H9 (cell line): ENCODE results near the gene ADCY5. TPM values are rescaled to one million over a fixed set of nuclear protein-coding genes. Genes with fewer than 3 reads are reported as not detected.

Experiments used
- DNase-seq: peaks from one replicate; pipeline ENCODE4 v3.0.0-alpha.2; 2017
- H2AFZ ChIP-seq: one replicate; pipeline ENCODE4 v1.6.1; 2013; ENCODE audit warnings: mild to moderate bottlenecking, low read length, control low read depth, moderate library complexity
- H2AK5ac ChIP-seq: 2 replicates; pipeline ENCODE4 v1.6.1; 2013; ENCODE audit warnings: low read length, control low read depth, mixed read lengths; ENCODE audit not compliant: insufficient read length
- H2BK120ac ChIP-seq: one replicate; pipeline ENCODE4 v1.6.1; 2013; ENCODE audit warnings: low read depth, mild to moderate bottlenecking, low read length, control low read depth, inconsistent platforms; ENCODE audit not compliant: poor library complexity, severe bottlenecking
- H2BK12ac ChIP-seq: 2 replicates; pipeline ENCODE4 v1.6.1; 2013; ENCODE audit warnings: low read length, control low read depth, mixed read lengths, low read depth; ENCODE audit not compliant: insufficient read length
- H2BK15ac ChIP-seq: 2 replicates; pipeline ENCODE4 v1.6.1; 2013; ENCODE audit warnings: low read depth, low read length, control low read depth
- H2BK20ac ChIP-seq: one replicate; pipeline ENCODE4 v1.6.1; 2013; ENCODE audit warnings: low read depth, mild to moderate bottlenecking, low read length, control low read depth, inconsistent platforms; ENCODE audit not compliant: poor library complexity, severe bottlenecking
- H2BK5ac ChIP-seq: 2 replicates; pipeline ENCODE4 v1.6.1; 2013; ENCODE audit warnings: low read length, control low read depth, mixed read lengths; ENCODE audit not compliant: insufficient read length
- H3K14ac ChIP-seq: 2 replicates; pipeline ENCODE4 v1.6.1; 2013; ENCODE audit warnings: low read length, control low read depth; ENCODE audit not compliant: insufficient read depth
- H3K18ac ChIP-seq: 2 replicates; pipeline ENCODE4 v1.6.1; 2013; ENCODE audit warnings: low read depth, mild to moderate bottlenecking, mixed read lengths, low read length, control low read depth; ENCODE audit not compliant: insufficient read length
- H3K23ac ChIP-seq: 2 replicates; pipeline ENCODE4 v1.6.1; 2013; ENCODE audit warnings: low read length, control low read depth, mixed read lengths, low read depth; ENCODE audit not compliant: insufficient read length
- H3K23me2 ChIP-seq: 2 replicates; pipeline ENCODE4 v1.6.1; 2013; ENCODE audit warnings: low read depth, mild to moderate bottlenecking, mixed read lengths, low read length, control low read depth; ENCODE audit not compliant: insufficient read length, poor library complexity, severe bottlenecking
- H3K27ac ChIP-seq: 2 replicates; pipeline ENCODE4 v1.5.1; 2013; ENCODE audit warnings: low read length, control low read depth, mixed read lengths, low read depth; ENCODE audit not compliant: insufficient read length
- H3K27me3 ChIP-seq: 2 replicates; pipeline ENCODE4 v1.6.1; 2013; ENCODE audit warnings: low read length, control low read depth, inconsistent platforms; ENCODE audit not compliant: insufficient read depth
- H3K4ac ChIP-seq: 2 replicates; pipeline ENCODE4 v1.6.1; 2013; ENCODE audit warnings: low read depth, mild to moderate bottlenecking, control low read depth, inconsistent platforms, low read length, moderate library complexity
- H3K4me1 ChIP-seq: 2 replicates; pipeline ENCODE4 v1.6.1; 2013; ENCODE audit warnings: low read length, control low read depth, inconsistent platforms; ENCODE audit not compliant: insufficient read depth
- H3K4me2 ChIP-seq: 2 replicates; pipeline ENCODE4 v1.6.1; 2013; ENCODE audit warnings: low read length, control low read depth, mixed read lengths; ENCODE audit not compliant: insufficient read length, insufficient read depth
- H3K56ac ChIP-seq: 2 replicates; pipeline ENCODE4 v1.6.1; 2013; ENCODE audit warnings: low read depth, mild to moderate bottlenecking, mixed read lengths, low read length, control low read depth; ENCODE audit not compliant: insufficient read length
- H3K79me1 ChIP-seq: 2 replicates; pipeline ENCODE4 v1.6.1; 2013; ENCODE audit warnings: low read depth, mild to moderate bottlenecking, moderate library complexity, low read length, control low read depth, inconsistent platforms; ENCODE audit not compliant: insufficient read depth, poor library complexity, severe bottlenecking
- H3K79me2 ChIP-seq: 2 replicates; pipeline ENCODE4 v1.6.1; 2013; ENCODE audit warnings: low read length, control low read depth, inconsistent platforms; ENCODE audit not compliant: insufficient read depth
- H3K9ac ChIP-seq: 2 replicates; pipeline ENCODE4 v1.6.1; 2013; ENCODE audit warnings: low read length, control low read depth, mixed read lengths; ENCODE audit not compliant: insufficient read length; ENCODE audit errors: extremely low read depth
- H3K9me3 ChIP-seq: one replicate; pipeline ENCODE4 v1.6.1; 2013; ENCODE audit warnings: low read depth, low read length, inconsistent platforms; ENCODE audit not compliant: control insufficient read depth
- H3T11ph ChIP-seq: one replicate; pipeline ENCODE4 v1.6.1; 2013; ENCODE audit warnings: mild to moderate bottlenecking, low read length, control low read depth, inconsistent platforms
- H4K20me1 ChIP-seq: one replicate; pipeline ENCODE4 v1.6.1; 2013; ENCODE audit not compliant: control insufficient read depth, insufficient read length, insufficient read depth
- H4K5ac ChIP-seq: 2 replicates; pipeline ENCODE4 v1.6.1; 2013; ENCODE audit warnings: low read depth, mild to moderate bottlenecking, mixed read lengths, low read length, control low read depth; ENCODE audit not compliant: insufficient read length
- H4K8ac ChIP-seq: replicated peaks from 2 replicates; pipeline ENCODE4 v1.6.1; 2013; ENCODE audit warnings: low read length, control low read depth, mixed read lengths, low read depth; ENCODE audit not compliant: insufficient read length
- H4K91ac ChIP-seq: 2 replicates; pipeline ENCODE4 v1.6.1; 2013; ENCODE audit warnings: low read depth, mild to moderate bottlenecking, moderate library complexity, mixed read lengths, low read length, control low read depth; ENCODE audit not compliant: insufficient read length
- H3K27ac Mint-ChIP-seq, 3 experiments: 2 replicates in 2 of 3; 3 replicates in 1 of 3; pipeline ENCODE4 v1.8.0; 2020 to 2021; ENCODE audit warnings: mixed read lengths in 3 of 3, mild to moderate bottlenecking in 1 of 3, moderate library complexity in 1 of 3
- H3K27me3 Mint-ChIP-seq: 2 replicates; pipeline ENCODE4 v1.8.0; 2021; ENCODE audit warnings: low read depth, mild to moderate bottlenecking, moderate library complexity, mixed read lengths
- H3K36me3 Mint-ChIP-seq, 3 experiments: 2 replicates in 2 of 3; 3 replicates in 1 of 3; pipeline ENCODE4 v1.8.0; 2020 to 2021; ENCODE audit warnings: low read depth in 3 of 3, mixed read lengths in 3 of 3; ENCODE audit not compliant: insufficient read depth in 1 of 3
- H3K4me1 Mint-ChIP-seq, 2 experiments: 2 replicates each; pipeline ENCODE4 v1.8.0; 2020; ENCODE audit warnings: mixed read lengths in 2 of 2
- H3K4me3 Mint-ChIP-seq, 2 experiments: 2 replicates in 1 of 2; 3 replicates in 1 of 2; pipeline ENCODE4 v1.8.0; 2020 to 2021; ENCODE audit warnings: mild to moderate bottlenecking in 2 of 2, mixed read lengths in 2 of 2, moderate library complexity in 1 of 2
- H3K9me3 Mint-ChIP-seq, 2 experiments: 2 replicates in 1 of 2; 3 replicates in 1 of 2; pipeline ENCODE4 v1.8.0; 2020; ENCODE audit warnings: mild to moderate bottlenecking in 2 of 2, mixed read lengths in 2 of 2, moderate library complexity in 1 of 2
- CTCF ChIP-seq: fragments of 200-600 bp; sonication (generic); conservative IDR thresholded peaks from 3 replicates; pipeline ENCODE4 v1.8.0; 2021; ENCODE audit warnings: antibody characterized with exemption, mild to moderate bottlenecking
- WGBS: extraction: QIAGEN DNeasy Blood & Tissue Kit; methylation state at CpG from one replicate; pipeline ENCODE4 v1.1.7; 2013; ENCODE audit warnings: missing lambda C conversion rate, low lambda C conversion rate, mixed read lengths; ENCODE audit not compliant: insufficient read length; ENCODE audit errors: extremely low coverage; 5-methylcytosine and 5-hydroxymethylcytosine counted together
- total RNA-seq: library from RNA; stranded (reverse); gene quantifications from 2 replicates; pipeline ENCODE4 v1.2.1, GENCODE V29; 2021

Gene ADCY5
- total RNA-seq, 1 experiment from 2014 or later, result 5.0 TPM

- Histone ChIP-seq H2AK5ac (no peak overlapping the region), H3K27me3 (no peaks in the 10 kb centered on the region), H3K9ac (no peak overlapping the region), H3K79me1 (no peaks in the 10 kb centered on the region), H2BK120ac (no peak overlapping the region), H4K91ac (no peak overlapping the region), H4K8ac (no peak overlapping the region), H3K23ac (no peak overlapping the region), H3K14ac (no peak overlapping the region), H2AFZ (no peak overlapping the region), H4K20me1 (no peaks in the 10 kb centered on the region), H3K18ac (no peak overlapping the region), H3K56ac (no peak overlapping the region), H3K4me1 (no peaks in the 10 kb centered on the region), H2BK12ac (no peak overlapping the region), H3K4me2 (no peak overlapping the region), H3T11ph (no peak overlapping the region), H3K4ac (no peak overlapping the region), H2BK15ac (no peak overlapping the region), H3K23me2 (no peaks in the 10 kb centered on the region), H2BK5ac (no peak overlapping the region), H2BK20ac (no peak overlapping the region), H4K5ac (no peak overlapping the region), H3K79me2 (no peaks in the 10 kb centered on the region), H3K27ac (no peak overlapping the region), H3K9me3 (no peaks in the 10 kb centered on the region)
- Mint-ChIP-seq H3K9me3 (no peaks in the 10 kb centered on the region; a peak in 1 of 5 replicates), H3K27ac (no peak overlapping the region; a peak in 1 of 7 replicates), H3K27me3 (peaks cover 2% of the 10 kb centered on the region), H3K4me1 (0 out of 4 replicates have a peak, but pooled peaks cover 0 to 2% of the 10 kb centered on the region in 2 experiments), H3K4me3 (no peak overlapping the region), H3K36me3 (no peaks in the 10 kb centered on the region)
- no CpG with 5 or more reads among the region's 7 CpGs for WGBS
- no peak for TF ChIP-seq CTCF
- DNase-seq, result no peak
These were observed 32.2 kb upstream of the ADCY5 start for GRCh38 chr3:123481071-123481470.
